Suprapubic skin (tissue), 4 donors: ENCODE results near the gene RGS2. TPM values are rescaled to one million over a fixed set of nuclear protein-coding genes. Genes with fewer than 3 reads are reported as not detected.

Experiments
- DNase-seq, 2 donors: peaks; one replicate each; pipeline ENCODE4 v3.0.0-alpha.2; 2019; ENCODE audit warnings: low spot score in 2 of 2
- H3K27ac ChIP-seq: fragments of 200-600 bp; sonication (generic); one replicate; pipeline ENCODE4 v1.5.1; 2019
- H3K27me3 ChIP-seq: fragments of 200-600 bp; sonication (generic); one replicate; pipeline ENCODE4 v1.5.1; 2019
- H3K36me3 ChIP-seq: fragments of 200-600 bp; sonication (generic); one replicate; pipeline ENCODE4 v1.5.1; 2019
- H3K4me1 ChIP-seq: fragments of 200-600 bp; sonication (generic); one replicate; pipeline ENCODE4 v1.5.1; 2019
- H3K4me3 ChIP-seq: fragments of 200-600 bp; sonication (generic); one replicate; pipeline ENCODE4 v1.5.1; 2019; ENCODE audit warnings: mild to moderate bottlenecking
- H3K9me3 ChIP-seq: fragments of 200-600 bp; sonication (generic); one replicate; pipeline ENCODE4 v1.5.1; 2019
- EP300 ChIP-seq: sonication (generic); formaldehyde crosslinking; IDR thresholded peaks from one replicate; pipeline ENCODE4 v1.6.1; 2017; ENCODE audit warnings: antibody characterized with exemption
- POLR2A ChIP-seq, 2 donors: fragments of 450-650 bp; IDR thresholded peaks; one replicate each; pipeline ENCODE4 v1.6.1; 2017; ENCODE audit warnings: antibody characterized with exemption in 2 of 2, mild to moderate bottlenecking in 2 of 2, moderate library complexity in 2 of 2
- POLR2AphosphoS5 ChIP-seq, 3 donors: sonication (generic); formaldehyde crosslinking; IDR thresholded peaks; one replicate each; pipeline ENCODE4 v1.6.1; 2017; ENCODE audit warnings: antibody characterized with exemption in 3 of 3
- WGBS: methylation state at CpG from one replicate; pipeline ENCODE4 v1.1.5; 2018; 5-methylcytosine and 5-hydroxymethylcytosine counted together
- total RNA-seq, 4 donors: library from RNA; depleted of rRNA; stranded (reverse); fragments of >200 nt; gene quantifications; one replicate each; pipeline ENCODE4 v1.1.0, GENCODE V29; 2016
- TF ChIP-seq, protein P1 (sequence below), 2 donors: fragments of 200-600 bp in 1 of 2; fragments of 450-650 bp in 1 of 2; sonication (generic) in 1 of 2; IDR thresholded peaks; one replicate each; pipeline ENCODE4 v1.5.1; 2016 to 2019; ENCODE audit warnings: antibody characterized with exemption in 2 of 2, mild to moderate bottlenecking in 1 of 2, moderate library complexity in 1 of 2

RGS2 gene
- total RNA-seq, 4 donors from 2014 or later = 20.4 to 84.5 (median 36.4) TPM

DNA sequence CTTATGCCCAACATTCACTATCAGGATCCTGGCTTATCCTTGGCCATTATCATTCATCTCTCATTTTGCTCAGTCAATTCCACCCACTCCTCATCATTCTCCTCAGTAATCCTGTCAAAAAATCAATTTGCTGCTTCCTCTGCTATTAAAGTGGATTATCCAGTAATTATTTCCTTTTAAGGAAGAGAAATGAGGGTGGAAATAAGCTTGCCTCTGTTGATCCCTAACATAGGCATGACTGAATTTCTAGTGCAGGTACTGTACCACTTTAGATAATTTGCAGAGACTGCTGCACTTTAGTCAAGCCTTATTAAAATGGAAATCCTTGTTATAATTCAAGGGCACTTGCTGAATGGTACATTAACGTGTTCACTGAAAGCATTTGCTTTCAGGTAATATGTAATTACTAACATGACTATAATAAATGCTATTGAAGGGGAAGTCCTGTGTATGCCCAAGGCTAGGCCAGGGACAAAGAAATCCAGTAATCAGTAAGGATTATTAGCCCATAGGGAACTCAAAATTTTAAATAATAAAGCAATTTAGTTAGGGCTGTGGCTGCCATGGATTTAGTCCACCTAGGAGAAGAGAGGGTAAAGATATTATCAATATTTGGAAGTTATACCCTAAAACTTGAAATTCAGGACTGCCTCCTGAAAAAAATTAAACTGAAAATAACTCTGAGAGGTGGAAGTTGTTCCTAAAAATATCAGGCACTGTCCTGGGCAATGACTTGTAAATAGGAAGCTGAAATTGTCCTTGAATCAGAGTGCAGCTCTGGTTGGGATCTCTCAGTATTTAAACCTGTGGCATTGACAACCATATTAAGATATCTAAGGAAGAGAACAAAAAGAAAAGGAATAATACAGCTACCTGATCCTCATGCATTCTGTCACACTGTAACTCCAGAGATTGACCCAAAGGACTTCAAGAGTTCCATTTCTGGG lies 43.4 kb downstream of the RGS2 start:
- Histone ChIP-seq H3K4me3 (no peak overlapping the region), H3K4me1 (no peaks in the 10 kb centered on the region), H3K27me3 (no peaks in the 10 kb centered on the region), H3K36me3 (no peaks in the 10 kb centered on the region), H3K9me3 (no peaks in the 10 kb centered on the region), H3K27ac (no peak overlapping the region)
- TF ChIP-seq EP300 = no peak
- no peak for TF ChIP-seq POLR2A (IDR thresholded peaks at IDR 0.05)
- TF ChIP-seq POLR2AphosphoS5 (IDR thresholded peaks at IDR 0.05) = no peak
- TF ChIP-seq, protein P1, sequence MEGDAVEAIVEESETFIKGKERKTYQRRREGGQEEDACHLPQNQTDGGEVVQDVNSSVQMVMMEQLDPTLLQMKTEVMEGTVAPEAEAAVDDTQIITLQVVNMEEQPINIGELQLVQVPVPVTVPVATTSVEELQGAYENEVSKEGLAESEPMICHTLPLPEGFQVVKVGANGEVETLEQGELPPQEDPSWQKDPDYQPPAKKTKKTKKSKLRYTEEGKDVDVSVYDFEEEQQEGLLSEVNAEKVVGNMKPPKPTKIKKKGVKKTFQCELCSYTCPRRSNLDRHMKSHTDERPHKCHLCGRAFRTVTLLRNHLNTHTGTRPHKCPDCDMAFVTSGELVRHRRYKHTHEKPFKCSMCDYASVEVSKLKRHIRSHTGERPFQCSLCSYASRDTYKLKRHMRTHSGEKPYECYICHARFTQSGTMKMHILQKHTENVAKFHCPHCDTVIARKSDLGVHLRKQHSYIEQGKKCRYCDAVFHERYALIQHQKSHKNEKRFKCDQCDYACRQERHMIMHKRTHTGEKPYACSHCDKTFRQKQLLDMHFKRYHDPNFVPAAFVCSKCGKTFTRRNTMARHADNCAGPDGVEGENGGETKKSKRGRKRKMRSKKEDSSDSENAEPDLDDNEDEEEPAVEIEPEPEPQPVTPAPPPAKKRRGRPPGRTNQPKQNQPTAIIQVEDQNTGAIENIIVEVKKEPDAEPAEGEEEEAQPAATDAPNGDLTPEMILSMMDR (IDR thresholded peaks at IDR 0.05) = no peak
- 0% methylated on average over 1 of the region's 1 CpG for WGBS
- DNase-seq = no peak

DNA sequence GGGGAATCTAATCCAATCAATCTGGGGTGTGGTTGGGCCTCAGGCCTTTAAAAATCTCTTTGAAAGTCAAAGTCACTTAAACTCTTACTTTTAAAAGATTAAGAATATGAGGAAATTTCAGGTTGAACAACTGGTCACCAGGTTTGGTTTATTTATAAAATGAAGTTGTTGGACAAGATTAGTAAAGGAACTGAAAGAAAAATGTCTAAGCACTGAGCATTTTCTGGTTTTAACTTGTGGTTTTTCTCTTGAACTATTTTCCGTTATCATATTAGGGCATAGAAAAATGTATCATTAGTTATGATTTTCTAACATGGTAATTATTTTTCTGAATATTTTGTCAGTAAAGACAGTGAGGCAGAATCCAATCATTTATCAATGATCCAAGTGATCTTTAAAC lies 49.6 kb downstream of the RGS2 start:
- 78% methylated on average over 1 of the region's 1 CpG for WGBS
- no peaks in the 10 kb centered on the region for H3K9me3 ChIP-seq
- no peak overlapping the region for H3K27ac ChIP-seq
- TF ChIP-seq, protein P1 (IDR thresholded peaks at IDR 0.05) = no peak
- TF ChIP-seq POLR2A (IDR thresholded peaks at IDR 0.05) = no peak
- no peak for TF ChIP-seq EP300
- H3K36me3 ChIP-seq = no peaks in the 10 kb centered on the region
- H3K4me3 ChIP-seq = no peak overlapping the region
- DNase-seq = no peak
- H3K4me1 ChIP-seq = no peaks in the 10 kb centered on the region
- no peaks in the 10 kb centered on the region for H3K27me3 ChIP-seq

DNA sequence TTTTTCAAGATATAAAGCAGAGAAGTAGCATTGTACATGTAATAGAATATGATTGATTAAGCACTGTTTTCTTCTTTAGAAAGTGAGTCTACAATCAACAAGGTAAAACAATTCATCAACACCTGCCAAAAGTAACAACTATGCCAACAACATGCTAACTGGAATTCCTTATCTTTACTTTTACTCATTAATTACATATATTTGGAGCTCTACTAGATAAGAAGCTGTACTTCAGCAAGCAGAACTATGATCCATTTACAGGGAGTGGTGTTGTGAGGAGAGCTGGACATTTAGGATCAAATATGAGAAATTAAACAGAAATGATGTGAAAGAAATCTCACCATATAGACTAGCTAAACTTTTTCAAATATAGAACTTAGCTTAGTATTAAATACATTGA lies 51.0 kb downstream of the RGS2 start:
- Histone ChIP-seq H3K9me3 (no peaks in the 10 kb centered on the region), H3K4me1 (no peaks in the 10 kb centered on the region), H3K27me3 (no peaks in the 10 kb centered on the region), H3K27ac (no peak overlapping the region), H3K4me3 (no peak overlapping the region), H3K36me3 (no peaks in the 10 kb centered on the region)
- no peak for DNase-seq
- TF ChIP-seq, protein P1 (IDR thresholded peaks at IDR 0.05) = no peak
- no peak for TF ChIP-seq POLR2A (IDR thresholded peaks at IDR 0.05)

- Histone ChIP-seq H3K4me3 (no peak overlapping the region), H3K27me3 (no peaks in the 10 kb centered on the region), H3K4me1 (no peaks in the 10 kb centered on the region), H3K27ac (no peak overlapping the region), H3K9me3 (no peaks in the 10 kb centered on the region), H3K36me3 (no peaks in the 10 kb centered on the region)
- no peak for DNase-seq
- TF ChIP-seq, protein P1 (IDR thresholded peaks at IDR 0.05) = no peak
- TF ChIP-seq POLR2AphosphoS5 (IDR thresholded peaks at IDR 0.05) = no peak
- TF ChIP-seq EP300 = no peak
- TF ChIP-seq POLR2A (IDR thresholded peaks at IDR 0.05) = no peak
- 78% methylated on average over 5 of the region's 5 CpGs for WGBS
Observed at GRCh38 chr1:192860478-192861185, 51.8 kb downstream of the RGS2 start.

DNA sequence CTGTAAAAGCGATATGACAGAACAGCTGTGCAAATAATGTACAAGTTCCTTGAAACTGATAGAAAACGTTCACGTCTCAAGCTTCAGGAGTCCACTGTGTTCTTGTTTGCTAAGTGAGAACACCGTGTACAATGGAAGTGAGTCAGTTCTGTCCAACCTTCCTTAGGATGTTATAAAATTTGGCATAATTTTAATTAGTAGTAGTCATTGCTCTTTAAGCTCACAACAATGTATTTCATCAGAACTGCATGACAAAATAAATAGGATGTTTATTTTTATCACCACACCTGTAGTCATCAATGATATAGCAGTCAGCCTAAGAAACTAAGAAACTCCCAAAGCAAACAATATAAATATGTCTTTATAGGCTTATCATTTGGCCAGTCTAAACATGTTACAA lies 53.0 kb downstream of the RGS2 start:
- TF ChIP-seq, protein P1 (IDR thresholded peaks at IDR 0.05) = no peak
- TF ChIP-seq POLR2AphosphoS5 (IDR thresholded peaks at IDR 0.05) = no peak
- no peak for TF ChIP-seq POLR2A (IDR thresholded peaks at IDR 0.05)
- no peak for TF ChIP-seq EP300
- Histone ChIP-seq H3K36me3 (no peaks in the 10 kb centered on the region), H3K4me3 (no peak overlapping the region), H3K4me1 (no peaks in the 10 kb centered on the region), H3K27ac (no peak overlapping the region), H3K9me3 (no peaks in the 10 kb centered on the region), H3K27me3 (no peaks in the 10 kb centered on the region)
- 74% methylated on average over 4 of the region's 4 CpGs for WGBS
- DNase-seq = no peak
